GM19372 (cell line): ENCODE measurements around the gene ACACA.
"Not testable (repeated sequence)": the region's sequence is repeated elsewhere in the genome, so short reads cannot be mapped to it uniquely, and the experiment has no call there.

Experiments
- ATAC-seq: cut with Tn5 transposase; IDR thresholded peaks from one replicate; pipeline ENCODE4 v1.9.1; 2021; ENCODE audit warnings: mild to moderate bottlenecking, low read depth, moderate library complexity; ENCODE audit not compliant: unreplicated experiment

Gene ACACA

GRCh38 chr17:37356796-37357569 is 49.7 kb downstream of the ACACA start:
- ATAC-seq = not testable (repeated sequence)

- ATAC-seq = not testable (repeated sequence)
Observed at GRCh38 chr17:37346863-37347402, 59.7 kb downstream of the ACACA start.

GRCh38 chr17:37344519-37344918 is 62.1 kb downstream of the ACACA start:
- no peak for ATAC-seq

- ATAC-seq = no peak
Observed at GRCh38 chr17:37342589-37342988, 64.0 kb downstream of the ACACA start.

- ATAC-seq = no peak
Observed at GRCh38 chr17:37340804-37341203, 65.8 kb downstream of the ACACA start.

GRCh38 chr17:37339321-37339720 is 67.3 kb downstream of the ACACA start:
- no peak for ATAC-seq

GRCh38 chr17:37338847-37339246 is 67.8 kb downstream of the ACACA start:
- ATAC-seq = no peak

GRCh38 chr17:37327341-37328090 is 79.1 kb downstream of the ACACA start:
- no peak for ATAC-seq

- no peak for ATAC-seq
Observed at GRCh38 chr17:37322826-37323561, 83.6 kb downstream of the ACACA start.

- ATAC-seq = no peak
Observed at GRCh38 chr17:37322106-37322505, 84.5 kb downstream of the ACACA start.

- no peak for ATAC-seq
Observed at GRCh38 chr17:37318931-37319594, 87.6 kb downstream of the ACACA start.

- no peak for ATAC-seq
Observed at GRCh38 chr17:37317867-37318266, 88.8 kb downstream of the ACACA start.

GRCh38 chr17:37315601-37316000 is 91.0 kb downstream of the ACACA start:
- ATAC-seq = no peak

- no peak for ATAC-seq
Observed at GRCh38 chr17:37312137-37312923, 94.3 kb downstream of the ACACA start.

- no peak for ATAC-seq
Observed at GRCh38 chr17:37310940-37311339, 95.7 kb downstream of the ACACA start.

- no peak for ATAC-seq
Observed at GRCh38 chr17:37309051-37309450, 97.6 kb downstream of the ACACA start.

GRCh38 chr17:37305406-37305905 is 101.2 kb downstream of the ACACA start:
- no peak for ATAC-seq

- no peak for ATAC-seq
Observed at GRCh38 chr17:37301288-37301687, 105.3 kb downstream of the ACACA start.

- no peak for ATAC-seq
Observed at GRCh38 chr17:37300683-37301082, 106.0 kb downstream of the ACACA start.
